SK-N-SH treated with all-trans-retinoic acid at 6 μM for 48 hours (cell line): ENCODE results near the gene DHX34.
"Not testable (repeated sequence)": the region's sequence is repeated elsewhere in the genome, so short reads cannot be mapped to it uniquely, and the experiment has no call there.

ENCODE experiments used
- ATAC-seq: fragments of 200-7000 bp; cut with Tn5 transposase; 3 replicates; pipeline ENCODE4 v1.9.1; 2020; ENCODE audit warnings: mild to moderate bottlenecking, moderate library complexity
- ARNTL ChIP-seq: fragments of 450-650 bp; formaldehyde crosslinking; IDR thresholded peaks from 2 replicates; pipeline ENCODE4 v1.5.0; 2020; ENCODE audit warnings: low read depth, mild to moderate bottlenecking, moderate library complexity, borderline replicate concordance
- BACH2 ChIP-seq: fragments of 250-450 bp; sonication (Bioruptor Pico); IDR thresholded peaks from 2 replicates; pipeline ENCODE4 v1.9.0; 2021; ENCODE audit warnings: mild to moderate bottlenecking, borderline replicate concordance
- CSDC2 ChIP-seq: fragments of 250-450 bp; sonication (Bioruptor Pico); IDR thresholded peaks from 2 replicates; pipeline ENCODE4 v1.5.0; 2020; ENCODE audit warnings: mild to moderate bottlenecking, moderate library complexity
- ESRRG ChIP-seq: fragments of 250-450 bp; sonication (Bioruptor Pico); IDR thresholded peaks from 2 replicates; pipeline ENCODE4 v1.6.1; 2021; ENCODE audit warnings: mild to moderate bottlenecking
- GLIS3 ChIP-seq: fragments of 250-450 bp; sonication (Bioruptor Pico); IDR thresholded peaks from 2 replicates; pipeline ENCODE4 v1.5.0; 2020; ENCODE audit warnings: mild to moderate bottlenecking, moderate library complexity
- OSR1 ChIP-seq: fragments of 250-450 bp; sonication (Bioruptor Pico); IDR thresholded peaks from 2 replicates; pipeline ENCODE4 v1.8.0; 2022; ENCODE audit warnings: moderate library complexity, mild to moderate bottlenecking, inconsistent platforms
- PPARA ChIP-seq: fragments of 250-450 bp; sonication (Bioruptor Pico); IDR thresholded peaks from 2 replicates; pipeline ENCODE4 v1.5.0; 2020; ENCODE audit warnings: mild to moderate bottlenecking, borderline replicate concordance
- RARB ChIP-seq: fragments of 250-450 bp; sonication (Bioruptor Pico); IDR thresholded peaks from 2 replicates; pipeline ENCODE4 v1.8.0; 2021; ENCODE audit warnings: mild to moderate bottlenecking, moderate library complexity
- SNAI2 ChIP-seq: fragments of 250-450 bp; sonication (Bioruptor Pico); IDR thresholded peaks from 2 replicates; pipeline ENCODE4 v1.5.0; 2020; ENCODE audit warnings: mild to moderate bottlenecking, moderate library complexity
- TCF4 ChIP-seq: fragments of 250-450 bp; sonication (Bioruptor Pico); IDR thresholded peaks from 2 replicates; pipeline ENCODE4 v1.8.0; 2021; ENCODE audit warnings: mild to moderate bottlenecking, moderate library complexity, borderline replicate concordance
- TOX ChIP-seq: fragments of 250-450 bp; sonication (Bioruptor Pico); IDR thresholded peaks from 2 replicates; pipeline ENCODE4 v1.8.0; 2021; ENCODE audit warnings: mild to moderate bottlenecking, moderate library complexity, borderline replicate concordance
- TSHZ2 ChIP-seq: fragments of 250-450 bp; sonication (Bioruptor Pico); IDR thresholded peaks from 2 replicates; pipeline ENCODE4 v1.5.0; 2020; ENCODE audit warnings: mild to moderate bottlenecking, moderate library complexity
- ZC3H10 ChIP-seq: fragments of 250-450 bp; sonication (Bioruptor Pico); IDR thresholded peaks from 2 replicates; pipeline ENCODE4 v1.5.1; 2021; ENCODE audit warnings: mild to moderate bottlenecking, moderate library complexity
- ZFP3 ChIP-seq: fragments of 250-450 bp; sonication (Bioruptor Pico); IDR thresholded peaks from 2 replicates; pipeline ENCODE4 v1.5.0; 2020; ENCODE audit warnings: mild to moderate bottlenecking, moderate library complexity
- ZFP30 ChIP-seq: fragments of 450-650 bp; formaldehyde crosslinking; IDR thresholded peaks from 2 replicates; pipeline ENCODE4 v1.5.0; 2022; ENCODE audit warnings: mild to moderate bottlenecking, moderate library complexity
- ZNF565 ChIP-seq: fragments of 450-650 bp; formaldehyde crosslinking; conservative IDR thresholded peaks from 2 replicates; pipeline ENCODE4 v1.5.0; 2020; ENCODE audit warnings: low read depth, mild to moderate bottlenecking, moderate library complexity
- ZNF70 ChIP-seq: fragments of 450-650 bp; formaldehyde crosslinking; IDR thresholded peaks from 2 replicates; pipeline ENCODE4 v1.5.0; 2020; ENCODE audit warnings: mild to moderate bottlenecking, moderate library complexity
- ZNF8 ChIP-seq: fragments of 450-650 bp; formaldehyde crosslinking; IDR thresholded peaks from 2 replicates; pipeline ENCODE4 v1.5.0; 2020; ENCODE audit warnings: mild to moderate bottlenecking, moderate library complexity
- TF ChIP-seq, protein P1 (sequence below): fragments of 250-450 bp; sonication (Bioruptor Pico); IDR thresholded peaks from 2 replicates; pipeline ENCODE4 v1.8.0; 2020; ENCODE audit warnings: mild to moderate bottlenecking, moderate library complexity, borderline replicate concordance
- TF ChIP-seq, protein P2 (sequence below): fragments of 250-450 bp; sonication (Bioruptor Pico); IDR thresholded peaks from 2 replicates; pipeline ENCODE4 v1.5.1; 2020; ENCODE audit warnings: low read depth, mild to moderate bottlenecking, moderate library complexity
- TF ChIP-seq, protein P3 (sequence below): fragments of 250-450 bp; sonication (Bioruptor Pico); IDR thresholded peaks from 2 replicates; pipeline ENCODE4 v1.5.1; 2021; ENCODE audit warnings: mild to moderate bottlenecking, moderate library complexity

Gene DHX34

DNA sequence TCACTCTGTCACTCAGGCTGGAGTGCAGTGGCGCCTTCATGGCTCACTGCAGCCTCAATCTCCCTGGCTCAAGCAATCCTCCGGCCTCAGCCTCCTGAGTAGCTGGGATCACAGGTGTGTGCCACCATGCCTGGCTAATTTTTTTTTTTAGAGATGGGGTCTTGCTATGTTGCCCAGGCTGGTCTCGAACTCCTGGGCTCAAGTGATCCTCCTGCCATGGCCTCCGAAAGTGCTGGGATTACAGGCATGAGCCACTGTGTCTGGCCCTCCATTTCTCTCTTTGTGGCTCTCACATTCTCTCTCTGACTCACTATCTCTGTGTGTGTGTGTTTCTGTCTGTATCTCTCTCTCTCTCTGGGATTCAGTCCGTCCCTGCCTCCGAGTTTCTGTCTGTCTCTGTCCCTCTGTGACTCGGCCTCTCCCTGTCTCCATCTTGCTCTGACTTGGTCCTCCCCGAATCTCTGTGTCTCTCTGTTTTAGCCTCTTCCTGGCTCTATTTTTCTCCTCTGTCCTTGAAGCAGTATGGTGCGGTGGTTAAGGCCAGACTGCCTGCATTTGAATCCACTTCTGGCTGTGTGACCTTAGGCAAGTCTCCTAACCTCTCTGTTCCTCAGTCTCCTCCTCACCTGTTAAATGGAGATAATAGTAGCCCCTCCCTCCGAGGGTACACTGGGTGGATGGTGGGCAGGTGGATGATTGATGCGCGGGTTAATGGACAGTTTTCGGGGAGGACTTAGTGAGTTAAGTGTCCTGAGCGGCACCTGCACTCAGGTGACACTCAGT, 59.2 kb downstream of the DHX34 start:
- no peak for ATAC-seq
- TF ChIP-seq TSHZ2 (no peak), TCF4 (CRISPR knock-in tag) (no peak), OSR1 (CRISPR knock-in tag) (no peak), TOX (CRISPR knock-in tag) (no peak), ARNTL (CRISPR knock-in tag) (no peak), ZNF70 (CRISPR knock-in tag) (no peak), SNAI2 (CRISPR knock-in tag) (no peak), CSDC2 (no peak), ESRRG (CRISPR knock-in tag) (no peak), ZNF8 (CRISPR knock-in tag) (no peak), ZFP30 (no peak), BACH2 (CRISPR knock-in tag) (no peak), ZFP3 (CRISPR knock-in tag) (no peak), GLIS3 (CRISPR knock-in tag) (no peak)
- TF ChIP-seq, protein P1, sequence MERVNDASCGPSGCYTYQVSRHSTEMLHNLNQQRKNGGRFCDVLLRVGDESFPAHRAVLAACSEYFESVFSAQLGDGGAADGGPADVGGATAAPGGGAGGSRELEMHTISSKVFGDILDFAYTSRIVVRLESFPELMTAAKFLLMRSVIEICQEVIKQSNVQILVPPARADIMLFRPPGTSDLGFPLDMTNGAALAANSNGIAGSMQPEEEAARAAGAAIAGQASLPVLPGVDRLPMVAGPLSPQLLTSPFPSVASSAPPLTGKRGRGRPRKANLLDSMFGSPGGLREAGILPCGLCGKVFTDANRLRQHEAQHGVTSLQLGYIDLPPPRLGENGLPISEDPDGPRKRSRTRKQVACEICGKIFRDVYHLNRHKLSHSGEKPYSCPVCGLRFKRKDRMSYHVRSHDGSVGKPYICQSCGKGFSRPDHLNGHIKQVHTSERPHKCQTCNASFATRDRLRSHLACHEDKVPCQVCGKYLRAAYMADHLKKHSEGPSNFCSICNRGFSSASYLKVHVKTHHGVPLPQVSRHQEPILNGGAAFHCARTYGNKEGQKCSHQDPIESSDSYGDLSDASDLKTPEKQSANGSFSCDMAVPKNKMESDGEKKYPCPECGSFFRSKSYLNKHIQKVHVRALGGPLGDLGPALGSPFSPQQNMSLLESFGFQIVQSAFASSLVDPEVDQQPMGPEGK (CRISPR knock-in tag): no peak
- TF ChIP-seq, protein P2, sequence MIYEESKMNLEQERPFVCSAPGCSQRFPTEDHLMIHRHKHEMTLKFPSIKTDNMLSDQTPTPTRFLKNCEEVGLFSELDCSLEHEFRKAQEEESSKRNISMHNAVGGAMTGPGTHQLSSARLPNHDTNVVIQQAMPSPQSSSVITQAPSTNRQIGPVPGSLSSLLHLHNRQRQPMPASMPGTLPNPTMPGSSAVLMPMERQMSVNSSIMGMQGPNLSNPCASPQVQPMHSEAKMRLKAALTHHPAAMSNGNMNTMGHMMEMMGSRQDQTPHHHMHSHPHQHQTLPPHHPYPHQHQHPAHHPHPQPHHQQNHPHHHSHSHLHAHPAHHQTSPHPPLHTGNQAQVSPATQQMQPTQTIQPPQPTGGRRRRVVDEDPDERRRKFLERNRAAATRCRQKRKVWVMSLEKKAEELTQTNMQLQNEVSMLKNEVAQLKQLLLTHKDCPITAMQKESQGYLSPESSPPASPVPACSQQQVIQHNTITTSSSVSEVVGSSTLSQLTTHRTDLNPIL (CRISPR knock-in tag): no peak

- no peak for TF ChIP-seq ZNF565
- TF ChIP-seq, protein P1 (CRISPR knock-in tag): no peak
- TF ChIP-seq PPARA: no peak
- TF ChIP-seq ARNTL (CRISPR knock-in tag): no peak
- no peak for ATAC-seq
Measured at GRCh38 chr19:47411101-47411500, 62.0 kb downstream of the DHX34 start.

DNA sequence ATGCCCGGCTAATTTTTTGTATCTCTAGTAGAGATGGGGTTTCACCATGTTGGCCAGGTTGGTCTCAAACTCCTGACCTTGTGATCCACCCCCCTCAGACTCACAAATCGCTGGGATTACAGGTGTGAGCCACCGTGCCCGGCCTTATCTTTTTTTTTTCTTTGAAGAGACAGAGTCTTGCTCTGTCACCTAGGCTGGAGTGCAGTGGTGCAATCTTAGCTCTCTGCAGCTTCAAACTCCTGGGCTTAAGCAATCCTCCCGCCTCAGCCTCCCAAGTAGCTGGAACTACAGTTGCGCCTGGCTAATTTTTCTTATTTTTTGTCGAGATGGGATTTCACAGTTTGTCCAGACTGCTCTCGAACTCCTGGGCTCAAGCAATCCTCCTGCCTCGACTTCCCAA, 62.6 kb downstream of the DHX34 start:
- ATAC-seq: not testable (repeated sequence)

DNA sequence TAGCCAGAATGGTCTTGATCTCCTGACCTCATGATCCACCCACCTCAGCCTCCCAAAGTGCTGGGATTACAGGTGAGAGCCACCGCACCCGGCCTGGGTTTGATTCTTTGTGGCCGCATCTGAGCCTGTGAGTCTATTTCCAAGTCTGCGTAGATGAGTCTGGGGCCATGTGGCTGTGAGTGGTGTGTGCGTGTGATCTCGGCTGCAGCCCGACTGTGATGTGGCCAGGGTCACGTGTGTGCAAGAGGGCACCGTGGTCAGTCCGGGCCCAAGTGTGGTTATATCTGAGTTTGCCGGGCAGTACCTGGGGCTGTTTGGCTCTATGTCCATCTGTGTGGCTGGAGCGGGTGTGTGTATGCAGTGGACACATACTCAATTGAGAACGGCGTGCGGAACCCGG, 64.8 kb downstream of the DHX34 start:
- no peak for ATAC-seq
- TF ChIP-seq CSDC2 (no peak), ZC3H10 (CRISPR knock-in tag) (no peak), ESRRG (CRISPR knock-in tag) (no peak), GLIS3 (CRISPR knock-in tag) (no peak), ZNF70 (CRISPR knock-in tag) (no peak), OSR1 (CRISPR knock-in tag) (no peak), ZNF565 (no peak), ZFP3 (CRISPR knock-in tag) (no peak), TOX (CRISPR knock-in tag) (no peak), TSHZ2 (no peak), RARB (CRISPR knock-in tag) (no peak), BACH2 (CRISPR knock-in tag) (no peak)
- TF ChIP-seq, protein P1 (CRISPR knock-in tag): no peak
- TF ChIP-seq, protein P3, sequence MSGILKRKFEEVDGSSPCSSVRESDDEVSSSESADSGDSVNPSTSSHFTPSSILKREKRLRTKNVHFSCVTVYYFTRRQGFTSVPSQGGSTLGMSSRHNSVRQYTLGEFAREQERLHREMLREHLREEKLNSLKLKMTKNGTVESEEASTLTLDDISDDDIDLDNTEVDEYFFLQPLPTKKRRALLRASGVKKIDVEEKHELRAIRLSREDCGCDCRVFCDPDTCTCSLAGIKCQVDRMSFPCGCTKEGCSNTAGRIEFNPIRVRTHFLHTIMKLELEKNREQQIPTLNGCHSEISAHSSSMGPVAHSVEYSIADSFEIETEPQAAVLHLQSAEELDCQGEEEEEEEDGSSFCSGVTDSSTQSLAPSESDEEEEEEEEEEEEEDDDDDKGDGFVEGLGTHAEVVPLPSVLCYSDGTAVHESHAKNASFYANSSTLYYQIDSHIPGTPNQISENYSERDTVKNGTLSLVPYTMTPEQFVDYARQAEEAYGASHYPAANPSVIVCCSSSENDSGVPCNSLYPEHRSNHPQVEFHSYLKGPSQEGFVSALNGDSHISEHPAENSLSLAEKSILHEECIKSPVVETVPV: no peak
